Activated CD8-positive, alpha-beta memory T cell treated with anti-CD3 and anti-CD28 coated beads for 24 hours (primary cell): ENCODE data around the gene TNNT3.

Experiments
- DNase-seq: peaks from one replicate; pipeline ENCODE4 v3.0.0-alpha.2; 2020

TNNT3 gene

GRCh38 chr11:1923201-1923956, 3.9 kb downstream of the TNNT3 start:
- no peak for DNase-seq

GRCh38 chr11:1924181-1924580, 4.7 kb downstream of the TNNT3 start:
- no peak for DNase-seq

- DNase-seq, result no peak
These were observed 5.3 kb downstream of the TNNT3 start for GRCh38 chr11:1924646-1925372.

- no peak for DNase-seq
These were observed 6.1 kb downstream of the TNNT3 start for GRCh38 chr11:1925373-1926155.

GRCh38 chr11:1926156-1927025, 6.9 kb downstream of the TNNT3 start:
- no peak for DNase-seq

- no peak for DNase-seq
These were observed 7.7 kb downstream of the TNNT3 start for GRCh38 chr11:1927026-1927847.

GRCh38 chr11:1927848-1928469, 8.5 kb downstream of the TNNT3 start:
- no peak for DNase-seq

GRCh38 chr11:1928470-1928890, 9.0 kb downstream of the TNNT3 start:
- DNase-seq, result no peak

- no peak for DNase-seq
These were observed 9.5 kb downstream of the TNNT3 start for GRCh38 chr11:1928891-1929541.

GRCh38 chr11:1929621-1930461, 10.3 kb downstream of the TNNT3 start:
- DNase-seq, result no peak

- DNase-seq, result no peak
These were observed 10.9 kb downstream of the TNNT3 start for GRCh38 chr11:1930462-1930830.

GRCh38 chr11:1931341-1932104, 12.0 kb downstream of the TNNT3 start:
- DNase-seq, result no peak

- DNase-seq, result no peak
These were observed 12.6 kb downstream of the TNNT3 start for GRCh38 chr11:1932105-1932480.

GRCh38 chr11:1932681-1933080, 13.2 kb downstream of the TNNT3 start:
- DNase-seq, result no peak

GRCh38 chr11:1933416-1934334, 14.2 kb downstream of the TNNT3 start:
- no peak for DNase-seq

- no peak for DNase-seq
These were observed 15.0 kb downstream of the TNNT3 start for GRCh38 chr11:1934335-1935155.
